A172 (cell line): Measurements from ENCODE around the gene IER3. TPM values are rescaled to one million over a fixed set of nuclear protein-coding genes. Genes with fewer than 3 reads are reported as not detected.

ENCODE experiments used
- DNase-seq: peaks from one replicate; pipeline ENCODE4 v3.0.0-alpha.2; 2015; ENCODE audit warnings: low spot score
- total RNA-seq: library from RNA; depleted of rRNA; stranded (reverse); fragments of >200 nt; shearing (Covaris generic); gene quantifications from 2 replicates; pipeline ENCODE4 v1.2.3, GENCODE V29; 2014; rRNA removed

The IER3 gene
- total RNA-seq, 1 experiment from 2014 or later, result 63.2 TPM

DNA sequence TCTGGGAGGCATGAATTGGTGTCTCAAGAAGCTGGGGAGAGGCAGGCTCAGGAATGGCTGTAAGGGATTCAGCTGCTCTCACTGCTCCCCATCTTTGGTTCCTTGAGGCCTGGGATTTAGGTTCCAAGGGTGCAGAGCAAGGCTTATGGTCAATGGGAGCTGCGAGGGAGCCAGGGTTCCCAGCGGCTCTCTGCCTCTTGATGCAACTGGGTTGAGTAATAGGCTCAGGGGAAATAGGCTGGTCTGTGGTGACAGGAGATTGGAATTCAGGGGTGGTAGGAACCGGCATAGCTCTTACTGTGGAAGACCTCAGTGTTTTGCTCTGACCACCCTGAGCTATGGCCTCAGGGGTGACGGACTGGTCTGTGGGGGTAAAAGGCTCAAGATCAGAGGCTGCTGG lies 40.5 kb downstream of the IER3 start:
- DNase-seq, result no peak

DNA sequence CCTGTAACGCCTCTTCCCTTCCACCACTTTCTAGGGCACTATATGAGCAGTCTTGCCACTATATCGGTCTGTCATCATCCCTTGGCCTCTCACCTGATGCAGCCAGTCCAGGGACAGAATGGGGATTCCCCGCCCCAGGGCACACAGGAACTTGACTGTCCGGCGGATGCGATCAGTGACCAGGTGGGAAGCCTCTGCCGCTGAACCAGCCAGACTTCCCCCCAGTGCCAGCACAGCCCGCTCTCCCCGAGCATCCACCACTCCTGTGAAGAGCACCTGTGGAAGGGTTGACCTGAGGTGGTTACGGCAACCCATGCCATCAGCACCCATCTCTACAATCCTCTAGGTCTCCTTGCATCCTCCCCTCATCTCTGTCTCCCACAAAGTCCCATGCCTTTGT lies 41.3 kb downstream of the IER3 start:
- DNase-seq, result no peak

GRCh38 chr6:30700340-30700739 lies 44.0 kb downstream of the IER3 start:
- no peak for DNase-seq

DNA sequence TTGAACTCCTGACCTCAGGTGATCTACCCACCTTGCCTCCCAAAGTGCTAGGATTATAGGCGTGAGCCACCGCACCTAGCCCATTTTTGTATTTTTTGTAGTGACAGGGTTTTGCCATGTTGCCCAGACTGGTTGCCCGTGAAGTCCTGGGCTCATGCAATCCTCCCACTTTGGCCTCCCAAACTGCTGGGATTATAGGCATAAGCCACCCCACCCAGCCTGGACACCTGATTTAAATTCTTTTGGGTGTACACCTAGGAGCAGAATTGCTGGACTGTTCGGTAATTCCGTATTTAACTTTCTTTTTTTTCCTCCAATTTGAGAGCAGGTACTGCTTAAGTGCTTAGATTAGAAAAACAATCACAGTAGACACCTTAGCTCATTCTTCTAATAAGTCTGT lies 47.9 kb downstream of the IER3 start:
- no peak for DNase-seq

Other genes starting within 250 kb of the IER3 start
- 15.0 and 28.2 TPM in 2 replicates for gene GNL1, start 188.1 kb downstream of the IER3 start, total RNA-seq
- gene PRR3, start 187.3 kb downstream of the IER3 start, total RNA-seq, result 5.5 and 7.6 TPM in 2 replicates
- gene ABCF1, start 173.1 kb downstream of the IER3 start, total RNA-seq, result 45.6 and 45.7 TPM in 2 replicates
- 22.6 and 28.2 TPM in 2 replicates for gene PPP1R10, start 127.3 kb downstream of the IER3 start, total RNA-seq
- gene MRPS18B, start 126.7 kb downstream of the IER3 start, total RNA-seq, result 76.8 and 82.8 TPM in 2 replicates
- 2.4 and 5.9 TPM in 2 replicates for gene ATAT1, start 117.7 kb downstream of the IER3 start, total RNA-seq
- gene C6orf136, start 97.4 kb downstream of the IER3 start, total RNA-seq, result 4.8 and 6.1 TPM in 2 replicates
- 30.4 and 36.1 TPM in 2 replicates for gene DHX16, start 71.5 kb downstream of the IER3 start, total RNA-seq
- 62.3 and 66.2 TPM in 2 replicates for gene PPP1R18, start 57.9 kb downstream of the IER3 start, total RNA-seq
- gene NRM, start 53.6 kb downstream of the IER3 start, total RNA-seq, result 13.2 and 14.0 TPM in 2 replicates
- gene MDC1, start 27.3 kb downstream of the IER3 start, total RNA-seq, result 4.8 and 7.6 TPM in 2 replicates
- gene TUBB, start 24.2 kb downstream of the IER3 start, total RNA-seq, result 1,118 and 1,364 TPM in 2 replicates
- 163 and 165 TPM in 2 replicates for gene FLOT1, start 1.9 kb downstream of the IER3 start, total RNA-seq
- 39.0 and 50.9 TPM in 2 replicates for gene DDR1, start 140.0 kb upstream of the IER3 start, total RNA-seq
- gene GTF2H4, start 163.7 kb upstream of the IER3 start, total RNA-seq, result 8.9 and 24.9 TPM in 2 replicates
- 25.2 and 28.2 TPM in 2 replicates for gene VARS2, start 169.7 kb upstream of the IER3 start, total RNA-seq
- not detected in 2 replicates for gene SFTA2, start 187.6 kb upstream of the IER3 start, total RNA-seq
- gene MUCL3, start 196.4 kb upstream of the IER3 start, total RNA-seq, result 0.43 TPM in 1 of 2 replicates, not detected in the other
- not detected in 2 replicates for gene MUC21, start 239.2 kb upstream of the IER3 start, total RNA-seq